Measurements from ENCODE around the gene HOXC10. TPM values are rescaled to one million over a fixed set of nuclear protein-coding genes. Genes with fewer than 3 reads are reported as not detected.
A peak's percentile ranks its signal among the peaks of the same experiment; 100 is the strongest.

Gene HOXC10
- total and polyA plus RNA-seq, 2 donors from 2014 or later = 49.7 to 50.7 TPM

DNA sequence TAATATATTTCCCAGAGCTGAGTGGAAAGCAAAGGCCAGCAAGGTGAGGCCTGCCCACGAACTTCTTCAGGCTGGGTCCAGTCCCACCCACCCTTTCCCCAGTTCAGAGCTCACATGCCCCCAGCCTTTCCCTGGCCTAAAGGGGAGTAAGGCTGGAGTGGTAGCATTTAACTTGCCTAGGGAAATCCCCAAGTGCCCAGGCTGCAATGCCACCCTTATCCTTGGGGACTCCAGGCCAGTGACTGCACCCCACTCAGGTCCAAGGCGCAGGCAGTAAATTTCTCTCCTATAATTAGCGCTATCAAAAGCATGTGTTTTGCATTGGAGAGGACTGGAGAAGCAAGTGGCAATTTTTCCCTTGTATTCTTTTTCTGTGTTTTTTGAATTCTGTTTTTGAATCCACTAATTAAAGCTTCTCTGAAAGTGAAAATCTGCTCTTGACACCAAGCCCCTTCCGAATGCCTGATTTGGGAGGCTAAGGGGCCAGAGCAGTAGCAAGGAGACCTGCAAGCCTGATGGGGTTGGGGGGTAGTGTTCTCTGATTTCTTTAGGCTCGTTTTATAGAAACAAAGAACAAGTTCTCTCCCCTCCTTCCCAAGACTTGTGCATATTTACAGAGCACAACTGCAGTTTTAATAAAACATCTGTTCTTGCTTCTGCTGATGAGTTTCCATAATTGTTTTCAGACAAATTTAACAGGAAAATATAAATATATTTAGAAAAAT, 39.8 kb downstream of the HOXC10 start:
- Histone ChIP-seq H3K4me1 (ENCODE audit: control insufficient read depth in 2 of 3, insufficient read depth in 2 of 3, low read depth in 1 of 3, low read length in 3 of 3) (peaks cover 11 to 15% (median 11%) of the 10 kb centered on the region in 3 donors), H3K27me3 (ENCODE audit: control insufficient read depth, insufficient read depth, low read length) (peaks cover 3% of the 10 kb centered on the region), H3K36me3 (ENCODE audit: control insufficient read depth in 2 of 3, insufficient read depth in 3 of 3, low read length in 3 of 3) (peaks cover 0 to 1% (median 0%) of the 10 kb centered on the region in 3 donors), H3K27ac (ENCODE audit: low read depth in 2 of 2, low read length in 2 of 2) (peak overlapping the region in 1 of 2 donors; percentile 11), H3K9ac (ENCODE audit: low read length in 3 of 3) (peak overlapping the region in 1 of 3 donors; percentile 51), H3K9me3 (ENCODE audit: control insufficient read depth in 2 of 3, insufficient read depth in 1 of 3, low read length in 3 of 3) (no peaks in the 10 kb centered on the region), H3K4me3 (ENCODE audit: low read length in 3 of 3) (no peak overlapping the region)
- intact Hi-C loops (cut with DNase I) = loop anchor here (5.0 kb wide), 1 partner anchor 168 kb away; no protein-coding TSS in a partner anchor
- TF ChIP-seq CTCF (IDR thresholded peaks at IDR 0.05; ENCODE audit: borderline replicate concordance, extremely low read depth, insufficient read depth) = no peak
- DNase-seq (peak in 1 of 5 donors; percentile 44), FAIRE-seq (no peak)

DNA sequence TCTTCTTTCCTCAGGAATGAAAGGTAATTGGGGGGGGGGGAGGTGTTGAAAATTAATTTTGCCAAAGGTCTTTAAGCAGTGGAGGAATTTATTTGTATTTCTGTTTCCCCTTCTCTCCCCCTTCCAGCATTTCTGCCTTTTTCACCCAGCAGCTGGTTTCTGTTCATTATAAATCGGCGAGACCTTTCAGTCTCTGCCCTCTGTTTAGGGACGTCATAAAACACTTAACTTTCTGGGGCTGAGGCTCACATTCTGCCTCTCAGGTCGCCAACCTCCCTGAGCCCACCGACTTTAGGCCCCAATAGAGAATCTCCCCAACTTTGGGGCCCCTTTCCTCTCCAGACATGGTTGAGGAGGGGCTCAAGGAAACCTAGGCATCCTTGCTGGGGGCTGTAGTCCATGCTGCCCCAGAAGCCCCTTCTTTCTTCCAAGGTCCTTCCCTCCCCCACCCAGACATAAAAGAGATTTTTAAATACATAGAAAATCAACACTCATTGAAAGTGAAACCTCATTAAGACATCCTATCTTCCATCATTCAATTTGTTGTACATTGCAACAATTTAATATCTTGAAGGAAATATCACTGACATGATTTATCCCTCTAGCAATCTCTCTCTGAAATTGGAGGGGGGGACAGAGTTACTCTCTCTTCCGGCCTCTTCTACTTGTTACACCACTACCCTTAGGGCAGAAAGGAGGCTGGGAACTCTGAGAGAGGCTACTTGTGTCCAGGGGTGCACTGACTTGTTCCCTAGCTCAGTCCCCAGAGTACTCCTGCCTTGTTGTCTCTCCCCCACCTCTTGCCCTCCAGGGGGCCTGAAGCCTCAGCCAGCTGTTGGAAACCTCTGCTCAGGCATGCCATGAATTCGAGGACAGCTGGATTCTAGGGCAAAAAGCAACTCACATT, 40.8 kb downstream of the HOXC10 start:
- Histone ChIP-seq H3K36me3 (ENCODE audit: control insufficient read depth in 2 of 3, insufficient read depth in 3 of 3, low read length in 3 of 3) (peaks cover 0 to 4% (median 0%) of the 10 kb centered on the region in 3 donors), H3K9ac (ENCODE audit: low read length in 3 of 3) (peak overlapping the region in 1 of 3 donors; percentile 7), H3K4me3 (ENCODE audit: low read length in 3 of 3) (no peak overlapping the region), H3K27ac (ENCODE audit: low read depth in 2 of 2, low read length in 2 of 2) (peak overlapping the region; percentile 20 to 61), H3K4me1 (ENCODE audit: control insufficient read depth in 2 of 3, insufficient read depth in 2 of 3, low read depth in 1 of 3, low read length in 3 of 3) (peaks cover 4 to 11% (median 10%) of the 10 kb centered on the region in 3 donors), H3K9me3 (ENCODE audit: control insufficient read depth in 2 of 3, insufficient read depth in 1 of 3, low read length in 3 of 3) (no peaks in the 10 kb centered on the region), H3K27me3 (ENCODE audit: control insufficient read depth, insufficient read depth, low read length) (peaks cover 3% of the 10 kb centered on the region)
- DNase-seq = peak in 2 of 5 donors; percentile 86 to 91
- no peak for TF ChIP-seq CTCF (IDR thresholded peaks at IDR 0.05; ENCODE audit: borderline replicate concordance, extremely low read depth, insufficient read depth)
- FAIRE-seq = no peak
- intact Hi-C loops (cut with DNase I) = loop anchor here (5.0 kb wide), 1 partner anchor 167 kb away; no protein-coding TSS in a partner anchor

DNA sequence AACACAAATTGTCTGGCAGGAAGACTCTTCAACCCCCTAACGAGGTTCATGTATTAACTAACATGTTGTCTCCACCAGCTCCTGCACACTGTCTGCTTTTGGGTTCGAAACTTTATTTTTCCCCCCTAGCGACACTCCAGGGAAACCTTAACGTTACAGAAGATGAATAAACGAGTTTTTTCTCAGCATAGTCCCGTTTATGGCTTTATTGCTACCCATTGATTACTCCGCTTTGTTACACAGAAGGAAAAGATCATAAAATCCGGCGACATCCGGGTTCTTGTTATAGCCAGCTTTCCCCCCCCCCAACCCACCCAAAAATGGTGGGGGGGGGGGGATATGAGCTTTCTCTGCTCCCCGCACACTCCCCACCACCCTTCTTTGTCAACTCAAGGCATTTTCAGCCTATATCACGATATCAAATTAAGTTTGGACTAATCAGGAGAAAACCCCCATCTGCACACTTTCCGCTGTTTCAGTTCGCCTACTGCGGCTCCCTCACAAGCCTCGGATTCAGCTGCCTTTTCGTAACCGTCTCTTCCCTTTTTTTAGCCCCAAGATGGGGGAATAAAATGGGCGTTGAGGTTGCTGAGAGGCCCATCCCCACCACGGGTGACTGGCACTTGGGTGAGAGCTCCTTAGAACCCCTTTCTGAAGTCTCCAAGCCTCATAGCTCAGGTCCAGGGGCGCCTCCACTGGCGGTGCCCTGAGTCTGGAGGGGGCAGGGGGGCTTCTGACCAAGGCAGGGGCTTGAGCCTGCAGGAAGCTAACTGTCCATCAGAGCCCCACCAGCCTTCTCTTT, 41.9 kb downstream of the HOXC10 start:
- intact Hi-C loops (cut with DNase I) = loop anchor here (5.0 kb wide), 1 partner anchor 165 kb away; no protein-coding TSS in a partner anchor
- DNase-seq = peak in 2 of 5 donors; percentile 35 to 47
- Histone ChIP-seq H3K9ac (ENCODE audit: low read length in 3 of 3) (no peak overlapping the region), H3K36me3 (ENCODE audit: control insufficient read depth in 2 of 3, insufficient read depth in 3 of 3, low read length in 3 of 3) (peaks cover 0 to 4% (median 0%) of the 10 kb centered on the region in 3 donors), H3K27ac (ENCODE audit: low read depth in 2 of 2, low read length in 2 of 2) (peak overlapping the region in 1 of 2 donors; percentile 36), H3K9me3 (ENCODE audit: control insufficient read depth in 2 of 3, insufficient read depth in 1 of 3, low read length in 3 of 3) (no peaks in the 10 kb centered on the region), H3K27me3 (ENCODE audit: control insufficient read depth, insufficient read depth, low read length) (peaks cover 3% of the 10 kb centered on the region), H3K4me3 (ENCODE audit: low read length in 3 of 3) (no peak overlapping the region), H3K4me1 (ENCODE audit: control insufficient read depth in 2 of 3, insufficient read depth in 2 of 3, low read depth in 1 of 3, low read length in 3 of 3) (peaks cover 4 to 11% (median 8%) of the 10 kb centered on the region in 3 donors)
- no peak for TF ChIP-seq CTCF (IDR thresholded peaks at IDR 0.05; ENCODE audit: borderline replicate concordance, extremely low read depth, insufficient read depth)
- no peak for FAIRE-seq

All from kidney (tissue), 14 donors.